DND-41 (cell line): Measurements from ENCODE around the gene PTPRD.

ENCODE experiments used
- ATAC-seq: fragments of 200-7000 bp; cut with Tn5 transposase; 3 replicates; pipeline ENCODE4 v1.9.1; 2021; ENCODE audit warnings: low read depth; ENCODE audit not compliant: insufficient read depth
- DNase-seq: peaks from one replicate; pipeline ENCODE4 v3.0.0-alpha.2; 2020
- H2AFZ ChIP-seq: 2 replicates; pipeline ENCODE4 v1.6.0; 2012; ENCODE audit warnings: low read depth, low read length
- H3K27ac ChIP-seq: 2 replicates; pipeline ENCODE4 v1.5.1; 2012; ENCODE audit warnings: low read length, inconsistent platforms
- H3K27me3 ChIP-seq: fragments of 200-600 bp; sonication (generic); 2 replicates; pipeline ENCODE4 v1.6.0; 2012; ENCODE audit warnings: low read length, mild to moderate bottlenecking, inconsistent platforms; ENCODE audit not compliant: insufficient read depth, poor library complexity
- H3K36me3 ChIP-seq: 2 replicates; pipeline ENCODE4 v1.5.1; 2012; ENCODE audit warnings: low read length, inconsistent platforms; ENCODE audit not compliant: insufficient read depth
- H3K4me1 ChIP-seq: 2 replicates; pipeline ENCODE4 v1.5.1; 2012; ENCODE audit warnings: mild to moderate bottlenecking, low read length; ENCODE audit not compliant: insufficient read depth
- H3K4me2 ChIP-seq: 2 replicates; pipeline ENCODE4 v1.6.0; 2012; ENCODE audit warnings: mild to moderate bottlenecking, moderate library complexity, low read length, inconsistent platforms; ENCODE audit not compliant: insufficient read depth
- H3K4me3 ChIP-seq, 2 experiments: fragments of 200-600 bp in 1 of 2; shearing (Covaris generic) in 1 of 2; 2 replicates each; pipeline ENCODE4 v1.5.1; 2012 to 2016; ENCODE audit warnings: inconsistent platforms in 2 of 2, low read length in 2 of 2, mild to moderate bottlenecking in 2 of 2, low read depth in 1 of 2, moderate library complexity in 1 of 2
- H3K79me2 ChIP-seq: 2 replicates; pipeline ENCODE4 v1.6.0; 2012; ENCODE audit warnings: low read length, inconsistent platforms; ENCODE audit not compliant: insufficient read depth
- H3K9ac ChIP-seq: 2 replicates; pipeline ENCODE4 v1.6.0; 2012; ENCODE audit warnings: low read depth, mild to moderate bottlenecking, inconsistent platforms, low read length, moderate library complexity
- H3K9me3 ChIP-seq: 2 replicates; pipeline ENCODE4 v1.5.1; 2012; ENCODE audit warnings: low read length, moderate library complexity, mild to moderate bottlenecking, inconsistent platforms; ENCODE audit not compliant: insufficient read depth, severe bottlenecking
- H4K20me1 ChIP-seq: 2 replicates; pipeline ENCODE4 v1.6.0; 2012; ENCODE audit warnings: low read length; ENCODE audit not compliant: insufficient read depth
- CTCF ChIP-seq: IDR thresholded peaks from 2 replicates; pipeline ENCODE4 v1.5.1; 2012; ENCODE audit warnings: borderline replicate concordance, low read length, moderate library complexity, mild to moderate bottlenecking; ENCODE audit not compliant: poor library complexity, severe bottlenecking; ENCODE audit errors: extremely low read depth
- EZH2 ChIP-seq: IDR thresholded peaks from 3 replicates; pipeline ENCODE4 v1.6.1; 2012; ENCODE audit warnings: borderline replicate concordance, low read depth, mild to moderate bottlenecking, moderate library complexity, low read length, inconsistent platforms; ENCODE audit not compliant: severe bottlenecking

The PTPRD gene

DNA sequence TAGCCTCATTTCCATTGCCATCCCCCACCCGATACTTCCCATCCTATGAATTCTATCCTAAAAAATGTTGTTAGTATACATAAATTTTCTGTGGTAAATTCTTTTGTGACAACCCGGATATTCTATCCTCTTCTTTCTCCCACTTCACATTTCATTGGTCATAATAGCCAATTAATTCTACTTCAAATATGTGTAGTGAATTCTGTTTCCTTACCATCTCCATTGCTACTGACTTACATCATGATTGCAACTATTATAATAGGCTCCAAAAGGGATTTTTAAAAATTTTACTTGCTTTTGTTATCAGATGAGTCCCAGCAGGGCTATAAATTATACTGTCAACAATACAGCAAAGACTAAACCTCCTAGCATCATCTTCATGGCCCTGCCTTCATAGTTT, 1326.8 kb downstream of the PTPRD start:
- no peak overlapping the region for H3K27ac ChIP-seq
- H3K27me3 ChIP-seq, result no peaks in the 10 kb centered on the region
- H4K20me1 ChIP-seq, result no peaks in the 10 kb centered on the region
- no peak overlapping the region for H3K4me3 ChIP-seq
- H3K36me3 ChIP-seq, result no peaks in the 10 kb centered on the region
- DNase-seq, result no peak
- no peak overlapping the region for H3K9ac ChIP-seq
- no peak overlapping the region for H3K4me2 ChIP-seq
- no peaks in the 10 kb centered on the region for H3K4me1 ChIP-seq
- H2AFZ ChIP-seq, result no peak overlapping the region
- TF ChIP-seq EZH2 (no peak), CTCF (no peak)
- no peak for ATAC-seq
- no peaks in the 10 kb centered on the region for H3K79me2 ChIP-seq
- H3K9me3 ChIP-seq, result no peaks in the 10 kb centered on the region

GRCh38 chr9:9284201-9284600, 1328.6 kb downstream of the PTPRD start:
- no peaks in the 10 kb centered on the region for H3K9me3 ChIP-seq
- H3K27ac ChIP-seq, result no peak overlapping the region
- H3K36me3 ChIP-seq, result no peaks in the 10 kb centered on the region
- H3K4me1 ChIP-seq, result no peaks in the 10 kb centered on the region
- no peak overlapping the region for H3K4me3 ChIP-seq
- DNase-seq (no peak), ATAC-seq (no peak)
- no peaks in the 10 kb centered on the region for H4K20me1 ChIP-seq
- no peaks in the 10 kb centered on the region for H3K79me2 ChIP-seq
- H3K27me3 ChIP-seq, result no peaks in the 10 kb centered on the region
- TF ChIP-seq CTCF (no peak), EZH2 (no peak)
- no peak overlapping the region for H2AFZ ChIP-seq
- H3K9ac ChIP-seq, result no peak overlapping the region
- no peak overlapping the region for H3K4me2 ChIP-seq

- Histone ChIP-seq H3K27me3 (no peaks in the 10 kb centered on the region), H3K9me3 (no peaks in the 10 kb centered on the region), H3K36me3 (no peaks in the 10 kb centered on the region), H3K9ac (no peak overlapping the region), H2AFZ (no peak overlapping the region), H3K4me1 (no peaks in the 10 kb centered on the region), H3K4me3 (no peak overlapping the region), H3K27ac (no peak overlapping the region), H3K4me2 (no peak overlapping the region), H4K20me1 (no peaks in the 10 kb centered on the region), H3K79me2 (no peaks in the 10 kb centered on the region)
- TF ChIP-seq EZH2 (no peak), CTCF (no peak)
- DNase-seq (no peak), ATAC-seq (no peak)
These were observed 1329.4 kb downstream of the PTPRD start for GRCh38 chr9:9283159-9283986.
